Measurements from ENCODE around the gene FCRL5. TPM values are rescaled to one million over a fixed set of nuclear protein-coding genes. Genes with fewer than 3 reads are reported as not detected.

Gene FCRL5
- total RNA-seq, 2 experiments from 2014 or later: not detected

DNA sequence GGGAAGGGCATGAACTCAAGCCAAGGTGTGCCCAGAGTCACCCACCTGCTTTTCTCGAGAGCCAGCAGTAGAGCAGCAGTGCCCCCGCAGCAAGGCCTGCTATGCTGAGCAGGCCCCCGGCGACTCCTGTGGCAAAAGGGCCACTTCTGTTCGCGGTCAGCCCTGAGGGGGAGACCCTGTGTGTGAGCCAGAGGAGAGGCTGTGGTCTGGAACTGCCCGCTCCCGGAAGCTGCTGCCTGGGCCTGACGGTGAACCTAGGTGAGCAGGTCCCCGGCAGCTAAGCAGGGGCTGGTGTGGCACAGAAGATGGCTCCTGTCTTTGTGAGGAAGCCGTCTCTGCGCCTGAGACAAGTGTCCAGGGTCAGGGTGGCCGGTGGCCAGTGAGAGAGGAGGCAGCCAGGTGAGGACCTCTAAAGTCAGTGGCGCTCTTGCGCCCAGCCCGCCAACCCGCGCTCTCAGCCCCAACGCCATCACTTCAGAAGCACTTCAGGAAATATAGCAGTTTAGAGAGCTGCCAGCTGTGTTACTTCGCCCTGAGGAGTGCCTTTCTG is 31.9 kb downstream of the FCRL5 start:
- ATAC-seq (no peak), DNase-seq (no peak)
- intact Hi-C loops (cut with DNase I, micrococcal nuclease): no loop called here
- Mint-ChIP-seq H3K4me1 (peaks cover 11% of the 10 kb centered on the region), H3K27me3 (no peaks in the 10 kb centered on the region), H3K36me3 (ENCODE audit: low read depth) (no peaks in the 10 kb centered on the region), H3K9me3 (ENCODE audit: low read depth) (no peaks in the 10 kb centered on the region), H3K27ac (no peak overlapping the region), H3K4me3 (no peak overlapping the region)
- ChIA-PET CTCF (interaction anchor here (1.9 kb wide), 1 partner anchor 15 kb away, joined by 6 read pairs; no protein-coding TSS in a partner anchor), POLR2A (no interaction called here)

DNA sequence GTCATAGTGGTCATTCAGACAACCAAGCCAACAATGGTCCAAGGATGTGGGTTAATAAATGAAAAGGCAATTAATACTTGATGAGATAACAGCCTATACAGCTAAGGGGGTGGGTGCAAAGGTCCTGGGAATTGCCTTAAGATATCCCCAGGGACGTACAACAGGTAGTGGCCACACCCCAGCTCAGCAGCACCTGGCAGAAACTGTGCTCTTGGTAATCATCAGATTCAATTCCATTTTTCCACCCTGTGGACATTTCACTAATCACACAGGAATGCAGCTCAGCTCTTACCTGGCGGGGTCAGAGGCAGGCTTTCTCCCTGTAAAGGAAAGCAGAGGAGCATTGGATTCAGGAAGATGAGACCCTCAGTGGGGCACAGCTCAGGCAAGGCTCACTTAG is 32.9 kb downstream of the FCRL5 start:
- H3K9me3 Mint-ChIP-seq (ENCODE audit: low read depth): no peaks in the 10 kb centered on the region
- H3K4me3 Mint-ChIP-seq: no peak overlapping the region
- ChIA-PET POLR2A (no interaction called here), CTCF (interaction anchor here (0.6 to 0.7 kb wide), 2 partner anchors 172 to 334 kb away, joined by 3 read pairs; no protein-coding TSS in a partner anchor)
- H3K4me1 Mint-ChIP-seq: peaks cover 11% of the 10 kb centered on the region
- no peaks in the 10 kb centered on the region for H3K27me3 Mint-ChIP-seq
- intact Hi-C loops (cut with DNase I, micrococcal nuclease): no loop called here
- no peak overlapping the region for H3K27ac Mint-ChIP-seq
- no peaks in the 10 kb centered on the region for H3K36me3 Mint-ChIP-seq (ENCODE audit: low read depth)
- ATAC-seq: no peak
- DNase-seq: no peak

GRCh38 chr1:157517016-157517415 is 35.3 kb downstream of the FCRL5 start:
- no peaks in the 10 kb centered on the region for H3K36me3 Mint-ChIP-seq (ENCODE audit: low read depth)
- H3K4me3 Mint-ChIP-seq: no peak overlapping the region
- H3K4me1 Mint-ChIP-seq: peaks cover under 1% of the 10 kb centered on the region
- H3K9me3 Mint-ChIP-seq (ENCODE audit: low read depth): no peaks in the 10 kb centered on the region
- CTCF ChIA-PET: no interaction called here
- intact Hi-C loops (cut with DNase I, micrococcal nuclease): no loop called here
- POLR2A ChIA-PET: no interaction called here
- DNase-seq: no peak
- H3K27ac Mint-ChIP-seq: no peak overlapping the region
- H3K27me3 Mint-ChIP-seq: no peaks in the 10 kb centered on the region
- no peak for ATAC-seq

DNA sequence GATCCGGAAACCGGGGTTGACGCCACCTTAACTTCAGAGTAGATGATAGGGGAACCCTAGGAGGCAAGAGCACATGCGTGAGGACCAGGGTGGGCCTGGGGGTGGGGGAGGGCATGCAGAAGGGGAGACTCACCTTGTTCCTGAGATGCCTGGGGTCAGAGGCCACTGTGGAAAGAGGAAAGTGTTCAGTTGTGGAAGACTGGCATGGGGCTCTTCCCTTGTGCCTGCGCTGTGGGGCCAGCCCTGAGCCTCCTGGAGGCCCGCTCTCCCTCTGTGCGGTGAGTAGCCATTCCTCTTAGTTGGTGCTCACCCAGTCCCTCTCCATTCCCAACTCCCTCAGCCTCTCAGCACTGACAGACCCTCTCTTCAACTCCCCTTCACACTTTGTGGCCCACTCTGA is 36.6 kb downstream of the FCRL5 start:
- intact Hi-C loops (cut with DNase I, micrococcal nuclease): no loop called here
- DNase-seq (no peak), ATAC-seq (no peak)
- Mint-ChIP-seq H3K27ac (no peak overlapping the region), H3K4me1 (peaks cover 2% of the 10 kb centered on the region), H3K9me3 (ENCODE audit: low read depth) (no peaks in the 10 kb centered on the region), H3K36me3 (ENCODE audit: low read depth) (no peaks in the 10 kb centered on the region), H3K4me3 (no peak overlapping the region), H3K27me3 (no peaks in the 10 kb centered on the region)
- CTCF ChIA-PET: no interaction called here
- POLR2A ChIA-PET: no interaction called here

DNA sequence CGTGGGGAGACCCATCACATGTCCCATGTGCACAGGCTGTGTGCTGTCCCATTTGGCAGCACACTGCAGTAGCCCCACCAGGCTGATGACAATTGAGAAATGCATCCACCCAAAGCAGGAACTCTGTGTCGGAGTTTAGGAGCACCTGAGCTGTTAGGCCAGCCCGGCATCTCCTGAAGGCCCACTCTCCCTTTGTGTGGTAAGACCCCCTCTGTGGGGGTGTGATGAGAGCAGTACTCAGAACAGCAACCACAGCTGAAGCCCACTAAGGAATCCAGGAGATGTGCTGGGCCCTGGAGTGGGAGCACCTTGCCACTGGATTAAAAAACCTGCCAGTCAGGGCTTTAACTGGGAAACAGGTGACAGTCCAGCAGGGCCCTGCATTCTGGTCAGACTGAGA is 37.2 kb downstream of the FCRL5 start:
- intact Hi-C loops (cut with DNase I, micrococcal nuclease): no loop called here
- Mint-ChIP-seq H3K9me3 (ENCODE audit: low read depth) (no peaks in the 10 kb centered on the region), H3K27ac (no peak overlapping the region), H3K4me1 (peaks cover 2% of the 10 kb centered on the region), H3K4me3 (no peak overlapping the region), H3K27me3 (no peaks in the 10 kb centered on the region), H3K36me3 (ENCODE audit: low read depth) (no peaks in the 10 kb centered on the region)
- ATAC-seq (no peak), DNase-seq (no peak)
- ChIA-PET POLR2A (no interaction called here), CTCF (no interaction called here)

- no peak overlapping the region for H3K27ac Mint-ChIP-seq
- no peaks in the 10 kb centered on the region for H3K36me3 Mint-ChIP-seq (ENCODE audit: low read depth)
- CTCF ChIA-PET: interaction anchor here (0.7 kb wide), 1 partner anchor 316 kb away, joined by 3 read pairs; no protein-coding TSS in a partner anchor
- POLR2A ChIA-PET: no interaction called here
- no peak for DNase-seq
- ATAC-seq: no peak
- intact Hi-C loops (cut with DNase I, micrococcal nuclease): no loop called here
- H3K9me3 Mint-ChIP-seq (ENCODE audit: low read depth): no peaks in the 10 kb centered on the region
- H3K27me3 Mint-ChIP-seq: peaks cover 2% of the 10 kb centered on the region
- H3K4me1 Mint-ChIP-seq: peaks cover 2% of the 10 kb centered on the region
- H3K4me3 Mint-ChIP-seq: no peak overlapping the region
These were observed 40.0 kb downstream of the FCRL5 start for GRCh38 chr1:157512036-157512969.

GRCh38 chr1:157509546-157510232 is 42.6 kb downstream of the FCRL5 start:
- Mint-ChIP-seq H3K4me1 (peaks cover 2% of the 10 kb centered on the region), H3K27me3 (peaks cover 5% of the 10 kb centered on the region), H3K27ac (no peak overlapping the region), H3K9me3 (ENCODE audit: low read depth) (no peaks in the 10 kb centered on the region), H3K36me3 (ENCODE audit: low read depth) (no peaks in the 10 kb centered on the region), H3K4me3 (no peak overlapping the region)
- ATAC-seq (no peak), DNase-seq (no peak)
- ChIA-PET POLR2A (no interaction called here), CTCF (interaction anchor here (1.4 kb wide), 1 partner anchor 14 kb away, joined by 4 read pairs; no protein-coding TSS in a partner anchor)
- intact Hi-C loops (cut with DNase I, micrococcal nuclease): no loop called here

GRCh38 chr1:157505481-157506272 is 46.6 kb downstream of the FCRL5 start:
- no peak overlapping the region for H3K4me3 Mint-ChIP-seq
- ChIA-PET CTCF (interaction anchor here (0.6 to 3.1 kb wide), 8 partner anchors 10 to 349 kb away, joined by 3 to 23 read pairs (median 4); no protein-coding TSS in a partner anchor), POLR2A (no interaction called here)
- ATAC-seq (peak; percentile 76), DNase-seq (peak; percentile 60)
- no peaks in the 10 kb centered on the region for H3K36me3 Mint-ChIP-seq (ENCODE audit: low read depth)
- no peak overlapping the region for H3K27ac Mint-ChIP-seq
- no peaks in the 10 kb centered on the region for H3K9me3 Mint-ChIP-seq (ENCODE audit: low read depth)
- intact Hi-C loops (cut with DNase I, micrococcal nuclease): no loop called here
- H3K27me3 Mint-ChIP-seq: peaks cover 5% of the 10 kb centered on the region
- no peaks in the 10 kb centered on the region for H3K4me1 Mint-ChIP-seq

GRCh38 chr1:157504646-157505045 is 47.7 kb downstream of the FCRL5 start:
- POLR2A ChIA-PET: no interaction called here
- intact Hi-C loops (cut with DNase I, micrococcal nuclease): no loop called here
- H3K4me3 Mint-ChIP-seq: no peak overlapping the region
- H3K9me3 Mint-ChIP-seq (ENCODE audit: low read depth): no peaks in the 10 kb centered on the region
- H3K4me1 Mint-ChIP-seq: no peaks in the 10 kb centered on the region
- H3K27me3 Mint-ChIP-seq: peaks cover 5% of the 10 kb centered on the region
- CTCF ChIA-PET: interaction anchor here (0.7 to 3.1 kb wide), 4 partner anchors 9 to 309 kb away, joined by 3 to 23 read pairs (median 4); no protein-coding TSS in a partner anchor
- DNase-seq (no peak), ATAC-seq (no peak)
- no peak overlapping the region for H3K27ac Mint-ChIP-seq
- no peaks in the 10 kb centered on the region for H3K36me3 Mint-ChIP-seq (ENCODE audit: low read depth)

DNA sequence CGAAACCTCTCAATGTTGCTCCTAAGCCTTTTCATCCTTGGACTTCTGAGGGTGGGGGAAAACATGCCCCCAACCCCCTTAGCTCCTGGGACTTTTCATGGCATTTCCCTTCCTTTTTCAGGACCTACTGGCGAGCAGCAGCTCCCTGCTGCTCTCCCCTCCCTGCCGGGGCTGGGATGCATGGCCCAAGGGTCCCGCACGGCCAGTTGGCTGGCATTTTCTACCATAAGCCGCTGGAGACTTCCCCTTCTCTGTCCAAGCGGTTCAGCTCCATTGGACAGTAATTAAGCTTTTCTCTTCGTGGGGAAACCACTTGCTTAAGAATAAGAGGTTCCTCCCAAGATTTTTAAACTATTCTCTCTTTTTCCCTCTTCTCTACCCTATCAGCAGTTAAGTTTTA is 52.8 kb downstream of the FCRL5 start:
- Mint-ChIP-seq H3K27me3 (peaks cover 3% of the 10 kb centered on the region), H3K9me3 (ENCODE audit: low read depth) (no peaks in the 10 kb centered on the region), H3K36me3 (ENCODE audit: low read depth) (no peaks in the 10 kb centered on the region), H3K4me1 (no peaks in the 10 kb centered on the region), H3K4me3 (no peak overlapping the region), H3K27ac (no peak overlapping the region)
- DNase-seq (no peak), ATAC-seq (no peak)
- ChIA-PET CTCF (interaction anchor here (0.7 to 1.0 kb wide), 2 partner anchors 110 to 374 kb away, joined by 3 read pairs; no protein-coding TSS in a partner anchor), POLR2A (no interaction called here)
- intact Hi-C loops (cut with DNase I, micrococcal nuclease): loop anchor here (5.0 to 10.0 kb wide), 2 partner anchors 307 to 405 kb away; partner anchors contain the start of gene ETV3L (in 1 of the 2)

- Mint-ChIP-seq H3K9me3 (ENCODE audit: low read depth) (no peaks in the 10 kb centered on the region), H3K4me3 (no peak overlapping the region)
- CTCF ChIA-PET: no interaction called here
These were observed 53.6 kb downstream of the FCRL5 start for GRCh38 chr1:157498736-157499090.

More at GRCh38 chr1:157498736-157499090, 53.6 kb downstream of the FCRL5 start:
- ATAC-seq (no peak), DNase-seq (no peak)
- POLR2A ChIA-PET: no interaction called here
- H3K4me1 Mint-ChIP-seq: no peaks in the 10 kb centered on the region
- no peak overlapping the region for H3K27ac Mint-ChIP-seq
- H3K36me3 Mint-ChIP-seq (ENCODE audit: low read depth): no peaks in the 10 kb centered on the region
- peaks cover 9% of the 10 kb centered on the region for H3K27me3 Mint-ChIP-seq
- intact Hi-C loops (cut with DNase I, micrococcal nuclease): loop anchor here (5.0 to 10.0 kb wide), 2 partner anchors 306 to 404 kb away; partner anchors contain the start of gene ETV3L (in 1 of the 2)
